HepG2 (cell line): ENCODE results near the gene HAGH. TPM values are rescaled to one million over a fixed set of nuclear protein-coding genes. Genes with fewer than 3 reads are reported as not detected.

ENCODE experiments used
- CENPT ChIP-seq: sonication (generic); formaldehyde crosslinking; IDR thresholded peaks from 2 replicates; pipeline ENCODE4 v1.8.0; 2022; ENCODE audit warnings: low read depth, mild to moderate bottlenecking, moderate library complexity, missing genetic modification reagents
- CHD4 ChIP-seq: fragments of 200-600 bp; sonication (generic); IDR thresholded peaks from 2 replicates; pipeline ENCODE4 v1.7.0; 2017; ENCODE audit warnings: mild to moderate bottlenecking, low read length, borderline replicate concordance
- ETV5 ChIP-seq: IDR thresholded peaks from 2 replicates; pipeline ENCODE4 v1.6.1; 2018; ENCODE audit warnings: missing biosample characterization, missing genetic modification reagents, inconsistent platforms, borderline replicate concordance
- HOXD1 ChIP-seq: sonication (generic); formaldehyde crosslinking; IDR thresholded peaks from 2 replicates; pipeline ENCODE4 v1.5.0; 2020; ENCODE audit warnings: missing genetic modification reagents
- MTA1 ChIP-seq: sonication (generic); formaldehyde crosslinking; IDR thresholded peaks from 2 replicates; pipeline ENCODE4 v1.4.0; 2020; ENCODE audit warnings: missing genetic modification reagents, mild to moderate bottlenecking, borderline replicate concordance
- NFATC3 ChIP-seq: sonication (generic); formaldehyde crosslinking; IDR thresholded peaks from 2 replicates; pipeline ENCODE4 v1.5.1; 2020; ENCODE audit warnings: mild to moderate bottlenecking, missing genetic modification reagents
- RAD51 ChIP-seq: fragments of 450-650 bp; IDR thresholded peaks from 2 replicates; pipeline ENCODE4 v1.6.1; 2016; ENCODE audit warnings: borderline replicate concordance
- SMYD3 ChIP-seq: sonication (generic); formaldehyde crosslinking; IDR thresholded peaks from 2 replicates; pipeline ENCODE4 v1.8.1; 2023; ENCODE audit warnings: mild to moderate bottlenecking, missing genetic modification reagents
- TGIF2 ChIP-seq: IDR thresholded peaks from 2 replicates; pipeline ENCODE4 v1.6.1; 2016; ENCODE audit warnings: control low read depth, missing compliant biosample characterization
- ZMYM3 ChIP-seq: sonication (generic); formaldehyde crosslinking; IDR thresholded peaks from 2 replicates; pipeline ENCODE4 v1.5.1; 2020; ENCODE audit warnings: mild to moderate bottlenecking, missing genetic modification reagents
- ZNF350 ChIP-seq: sonication (generic); formaldehyde crosslinking; IDR thresholded peaks from 2 replicates; pipeline ENCODE4 v1.4.0; 2020; ENCODE audit warnings: mild to moderate bottlenecking, low read depth, missing genetic modification reagents, borderline replicate concordance
- ZNF451 ChIP-seq: sonication (generic); formaldehyde crosslinking; IDR thresholded peaks from 2 replicates; pipeline ENCODE4 v1.5.0; 2020; ENCODE audit warnings: mild to moderate bottlenecking, missing genetic modification reagents
- ZNF501 ChIP-seq: sonication (generic); formaldehyde crosslinking; IDR thresholded peaks from 2 replicates; pipeline ENCODE4 v1.5.1; 2020; ENCODE audit warnings: mild to moderate bottlenecking, moderate library complexity, missing genetic modification reagents
- ZNF589 ChIP-seq: sonication (generic); formaldehyde crosslinking; conservative IDR thresholded peaks from 2 replicates; pipeline ENCODE4 v1.8.0; 2022; ENCODE audit warnings: mild to moderate bottlenecking, moderate library complexity, missing genetic modification reagents
- ZNF788 ChIP-seq: sonication (generic); formaldehyde crosslinking; IDR thresholded peaks from 2 replicates; pipeline ENCODE4 v1.5.0; 2020; ENCODE audit warnings: mild to moderate bottlenecking, missing genetic modification reagents, borderline replicate concordance
- polyA plus RNA-seq, 8 experiments: library from polyadenylated mRNA; depleted of rRNA in 3 of 8; stranded (reverse) in 7 of 8; unstranded in 1 of 8; fragments of >200 nt; fragmentation: Illumina TruSeq in 4 of 8; extraction: Trizol in 4 of 8; gene quantifications; 2 replicates each; pipeline versions ENCODE4 v1.2.1 to v1.2.3, GENCODE V29; 2011 to 2016; ENCODE audit warnings: low read depth in 4 of 8, missing spikeins in 1 of 8, mixed read lengths in 1 of 8; ENCODE audit not compliant: insufficient read depth in 1 of 8
- total RNA-seq, 5 experiments: library from RNA; depleted of rRNA; stranded (reverse); fragments of >200 nt; fragmentation: Illumina TruSeq; extraction: Trizol; gene quantifications; 2 replicates each; pipeline ENCODE4 v1.2.3, GENCODE V29; 2016; ENCODE audit warnings: low read depth in 1 of 5
- TF ChIP-seq, protein P1 (sequence below): sonication (generic); formaldehyde crosslinking; IDR thresholded peaks from 2 replicates; pipeline ENCODE4 v1.9.0; 2021; ENCODE audit warnings: missing genetic modification reagents, borderline replicate concordance
- TF ChIP-seq, protein P2 (sequence below): sonication (generic); formaldehyde crosslinking; IDR thresholded peaks from 2 replicates; pipeline ENCODE4 v1.4.0; 2020; ENCODE audit warnings: mild to moderate bottlenecking, missing genetic modification reagents
- TF ChIP-seq, protein P3 (sequence below): sonication (generic); formaldehyde crosslinking; IDR thresholded peaks from 2 replicates; pipeline ENCODE4 v1.4.0; 2020; ENCODE audit warnings: missing genetic modification reagents
- TF ChIP-seq, protein P4 (sequence below): sonication (generic); formaldehyde crosslinking; IDR thresholded peaks from 2 replicates; pipeline ENCODE4 v1.4.0; 2020; ENCODE audit warnings: missing genetic modification reagents, mild to moderate bottlenecking, borderline replicate concordance

HAGH gene
- total and polyA plus RNA-seq, 2 of the 13 experiments (the other 11 are each of a cell fraction or from before 2014, with no cell fraction given) = 70.4 to 95.4 TPM

DNA sequence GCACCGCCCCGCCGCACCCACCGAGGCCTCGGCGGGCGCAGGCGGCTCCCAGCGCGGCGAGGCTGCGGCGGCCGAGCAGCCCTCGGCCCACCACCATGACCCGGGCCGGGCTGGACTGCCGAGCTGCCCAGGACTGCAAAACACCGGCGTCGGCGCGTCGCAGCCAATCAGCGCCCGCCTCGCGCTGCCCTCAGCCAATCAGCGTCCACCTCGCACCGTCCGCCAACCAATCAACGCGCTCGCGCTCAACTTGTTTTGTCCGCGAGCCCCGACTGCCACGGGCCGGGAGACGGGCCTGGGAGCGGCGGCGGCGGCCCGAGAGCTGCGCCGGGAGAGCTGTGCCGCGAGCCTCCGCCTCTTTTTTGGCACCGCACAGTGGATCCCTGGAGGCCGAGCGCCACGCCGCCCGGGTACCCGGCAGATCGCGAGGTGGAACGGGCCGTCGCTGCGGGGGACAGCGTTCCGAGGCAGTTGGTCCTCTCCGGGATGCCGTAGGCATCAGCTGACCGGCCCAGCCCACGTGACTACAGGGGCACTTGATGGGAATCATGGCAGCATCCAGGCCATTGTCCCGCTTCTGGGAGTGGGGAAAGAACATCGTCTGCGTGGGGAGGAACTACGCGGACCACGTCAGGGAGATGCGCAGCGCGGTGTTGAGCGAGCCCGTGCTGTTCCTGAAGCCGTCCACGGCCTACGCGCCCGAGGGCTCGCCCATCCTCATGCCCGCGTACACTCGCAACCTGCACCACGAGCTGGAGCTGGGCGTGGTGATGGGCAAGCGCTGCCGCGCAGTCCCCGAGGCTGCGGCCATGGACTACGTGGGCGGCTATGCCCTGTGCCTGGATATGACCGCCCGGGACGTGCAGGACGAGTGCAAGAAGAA is at the start of gene HAGH, which contains the start of gene FAHD1 (continued):
- peak; percentile 98 for TF ChIP-seq RAD51
- TF ChIP-seq, protein P1, sequence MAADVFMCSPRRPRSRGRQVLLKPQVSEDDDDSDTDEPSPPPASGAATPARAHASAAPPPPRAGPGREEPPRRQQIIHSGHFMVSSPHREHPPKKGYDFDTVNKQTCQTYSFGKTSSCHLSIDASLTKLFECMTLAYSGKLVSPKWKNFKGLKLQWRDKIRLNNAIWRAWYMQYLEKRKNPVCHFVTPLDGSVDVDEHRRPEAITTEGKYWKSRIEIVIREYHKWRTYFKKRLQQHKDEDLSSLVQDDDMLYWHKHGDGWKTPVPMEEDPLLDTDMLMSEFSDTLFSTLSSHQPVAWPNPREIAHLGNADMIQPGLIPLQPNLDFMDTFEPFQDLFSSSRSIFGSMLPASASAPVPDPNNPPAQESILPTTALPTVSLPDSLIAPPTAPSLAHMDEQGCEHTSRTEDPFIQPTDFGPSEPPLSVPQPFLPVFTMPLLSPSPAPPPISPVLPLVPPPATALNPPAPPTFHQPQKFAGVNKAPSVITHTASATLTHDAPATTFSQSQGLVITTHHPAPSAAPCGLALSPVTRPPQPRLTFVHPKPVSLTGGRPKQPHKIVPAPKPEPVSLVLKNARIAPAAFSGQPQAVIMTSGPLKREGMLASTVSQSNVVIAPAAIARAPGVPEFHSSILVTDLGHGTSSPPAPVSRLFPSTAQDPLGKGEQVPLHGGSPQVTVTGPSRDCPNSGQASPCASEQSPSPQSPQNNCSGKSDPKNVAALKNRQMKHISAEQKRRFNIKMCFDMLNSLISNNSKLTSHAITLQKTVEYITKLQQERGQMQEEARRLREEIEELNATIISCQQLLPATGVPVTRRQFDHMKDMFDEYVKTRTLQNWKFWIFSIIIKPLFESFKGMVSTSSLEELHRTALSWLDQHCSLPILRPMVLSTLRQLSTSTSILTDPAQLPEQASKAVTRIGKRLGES (CRISPR knock-in tag) = no peak; the same call in 1 of the 2 replicates
- peak; percentile 86 for TF ChIP-seq HOXD1
- TF ChIP-seq, protein P2, sequence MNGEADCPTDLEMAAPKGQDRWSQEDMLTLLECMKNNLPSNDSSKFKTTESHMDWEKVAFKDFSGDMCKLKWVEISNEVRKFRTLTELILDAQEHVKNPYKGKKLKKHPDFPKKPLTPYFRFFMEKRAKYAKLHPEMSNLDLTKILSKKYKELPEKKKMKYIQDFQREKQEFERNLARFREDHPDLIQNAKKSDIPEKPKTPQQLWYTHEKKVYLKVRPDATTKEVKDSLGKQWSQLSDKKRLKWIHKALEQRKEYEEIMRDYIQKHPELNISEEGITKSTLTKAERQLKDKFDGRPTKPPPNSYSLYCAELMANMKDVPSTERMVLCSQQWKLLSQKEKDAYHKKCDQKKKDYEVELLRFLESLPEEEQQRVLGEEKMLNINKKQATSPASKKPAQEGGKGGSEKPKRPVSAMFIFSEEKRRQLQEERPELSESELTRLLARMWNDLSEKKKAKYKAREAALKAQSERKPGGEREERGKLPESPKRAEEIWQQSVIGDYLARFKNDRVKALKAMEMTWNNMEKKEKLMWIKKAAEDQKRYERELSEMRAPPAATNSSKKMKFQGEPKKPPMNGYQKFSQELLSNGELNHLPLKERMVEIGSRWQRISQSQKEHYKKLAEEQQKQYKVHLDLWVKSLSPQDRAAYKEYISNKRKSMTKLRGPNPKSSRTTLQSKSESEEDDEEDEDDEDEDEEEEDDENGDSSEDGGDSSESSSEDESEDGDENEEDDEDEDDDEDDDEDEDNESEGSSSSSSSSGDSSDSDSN = peak; percentile 90
- TF ChIP-seq ZNF350 (CRISPR knock-in tag) = peak; percentile 92
- TF ChIP-seq, protein P3, sequence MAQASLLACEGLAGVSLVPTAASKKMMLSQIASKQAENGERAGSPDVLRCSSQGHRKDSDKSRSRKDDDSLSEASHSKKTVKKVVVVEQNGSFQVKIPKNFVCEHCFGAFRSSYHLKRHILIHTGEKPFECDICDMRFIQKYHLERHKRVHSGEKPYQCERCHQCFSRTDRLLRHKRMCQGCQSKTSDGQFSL (CRISPR knock-in tag) = peak; percentile 36; the same call in 1 of the 2 replicates
- TF ChIP-seq NFATC3 (CRISPR knock-in tag) = peak; percentile 87; the same call in 1 of the 2 replicates
- peak; percentile 57; the same call in 1 of the 2 replicates for TF ChIP-seq ETV5 (CRISPR knock-in tag)
- TF ChIP-seq MTA1 = peak; percentile 55; the same call in 1 of the 2 replicates
- TF ChIP-seq ZMYM3 (CRISPR knock-in tag) = peak; percentile 55
- peak; percentile 92 for TF ChIP-seq TGIF2 (CRISPR knock-in tag)
- TF ChIP-seq ZNF451 (CRISPR knock-in tag) = peak; percentile 74; the same call in 1 of the 2 replicates
- TF ChIP-seq CHD4 = no peak
- TF ChIP-seq ZNF788 (CRISPR knock-in tag) = peak; percentile 96
- TF ChIP-seq SMYD3 (CRISPR knock-in tag) = peak; percentile 62
- peak; percentile 92 for TF ChIP-seq ZNF501
- peak; percentile 87 for TF ChIP-seq CENPT
- TF ChIP-seq ZNF589 (CRISPR knock-in tag) = peak; percentile 76; the same call in 1 of the 2 replicates
- TF ChIP-seq, protein P4, sequence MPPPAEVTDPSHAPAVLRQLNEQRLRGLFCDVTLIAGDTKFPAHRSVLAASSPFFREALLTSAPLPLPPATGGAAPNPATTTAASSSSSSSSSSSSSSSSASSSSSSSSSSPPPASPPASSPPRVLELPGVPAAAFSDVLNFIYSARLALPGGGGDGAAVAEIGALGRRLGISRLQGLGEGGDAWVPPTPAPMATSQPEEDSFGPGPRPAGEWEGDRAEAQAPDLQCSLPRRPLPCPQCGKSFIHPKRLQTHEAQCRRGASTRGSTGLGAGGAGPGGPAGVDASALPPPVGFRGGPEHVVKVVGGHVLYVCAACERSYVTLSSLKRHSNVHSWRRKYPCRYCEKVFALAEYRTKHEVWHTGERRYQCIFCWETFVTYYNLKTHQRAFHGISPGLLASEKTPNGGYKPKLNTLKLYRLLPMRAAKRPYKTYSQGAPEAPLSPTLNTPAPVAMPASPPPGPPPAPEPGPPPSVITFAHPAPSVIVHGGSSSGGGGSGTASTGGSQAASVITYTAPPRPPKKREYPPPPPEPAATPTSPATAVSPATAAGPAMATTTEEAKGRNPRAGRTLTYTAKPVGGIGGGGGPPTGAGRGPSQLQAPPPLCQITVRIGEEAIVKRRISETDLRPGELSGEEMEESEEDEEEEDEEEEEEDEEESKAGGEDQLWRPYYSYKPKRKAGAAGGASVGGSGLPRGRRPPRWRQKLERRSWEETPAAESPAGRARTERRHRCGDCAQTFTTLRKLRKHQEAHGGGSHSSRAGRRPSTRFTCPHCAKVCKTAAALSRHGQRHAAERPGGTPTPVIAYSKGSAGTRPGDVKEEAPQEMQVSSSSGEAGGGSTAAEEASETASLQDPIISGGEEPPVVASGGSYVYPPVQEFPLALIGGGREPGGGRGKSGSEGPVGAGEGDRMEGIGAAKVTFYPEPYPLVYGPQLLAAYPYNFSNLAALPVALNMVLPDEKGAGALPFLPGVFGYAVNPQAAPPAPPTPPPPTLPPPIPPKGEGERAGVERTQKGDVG (CRISPR knock-in tag) = peak; percentile 85; the same call in 1 of the 2 replicates
